GM21423 (cell line): ENCODE measurements around the gene MAPT.

Experiments
- ATAC-seq: cut with Tn5 transposase; IDR thresholded peaks from one replicate; pipeline ENCODE4 v1.9.1; 2021; ENCODE audit warnings: mild to moderate bottlenecking, moderate library complexity; ENCODE audit not compliant: unreplicated experiment

MAPT gene

GRCh38 chr17:45985447-45985846 lies 91.1 kb downstream of the MAPT start:
- no peak for ATAC-seq

- ATAC-seq: no peak
Measured at GRCh38 chr17:45986056-45986455, 91.7 kb downstream of the MAPT start.

GRCh38 chr17:45987706-45988105 lies 93.4 kb downstream of the MAPT start:
- ATAC-seq: no peak

- no peak for ATAC-seq
Measured at GRCh38 chr17:45989759-45990158, 95.4 kb downstream of the MAPT start.

GRCh38 chr17:45990886-45991285 lies 96.5 kb downstream of the MAPT start:
- ATAC-seq: no peak

- no peak for ATAC-seq
Measured at GRCh38 chr17:45991341-45991740, 97.0 kb downstream of the MAPT start.

- ATAC-seq: no peak
Measured at GRCh38 chr17:45992175-45992574, 97.8 kb downstream of the MAPT start.

GRCh38 chr17:45992904-45993303 lies 98.5 kb downstream of the MAPT start:
- ATAC-seq: no peak

- no peak for ATAC-seq
Measured at GRCh38 chr17:45993962-45994627, 99.7 kb downstream of the MAPT start.

- no peak for ATAC-seq
Measured at GRCh38 chr17:45994987-45995386, 100.6 kb downstream of the MAPT start.

GRCh38 chr17:45995627-45996270 lies 101.4 kb downstream of the MAPT start:
- no peak for ATAC-seq

- no peak for ATAC-seq
Measured at GRCh38 chr17:45996282-45996937, 102.1 kb downstream of the MAPT start.

- no peak for ATAC-seq
Measured at GRCh38 chr17:45997166-45997565, 102.8 kb downstream of the MAPT start.

- no peak for ATAC-seq
Measured at GRCh38 chr17:45997624-45998023, 103.3 kb downstream of the MAPT start.

- no peak for ATAC-seq
Measured at GRCh38 chr17:45998987-45999899, 104.9 kb downstream of the MAPT start, which contains the start of gene STH. Gene STH (plus strand): TSS chr17:45999250. CDS start chr17:45999280, 30 bp downstream.

- ATAC-seq: no peak
Measured at GRCh38 chr17:45999900-46000290, 105.5 kb downstream of the MAPT start.

GRCh38 chr17:46000292-46000691 lies 105.9 kb downstream of the MAPT start:
- ATAC-seq: no peak

- no peak for ATAC-seq
Measured at GRCh38 chr17:46000757-46001156, 106.4 kb downstream of the MAPT start.

GRCh38 chr17:46001390-46002310 lies 107.3 kb downstream of the MAPT start:
- no peak for ATAC-seq
